Measurements from ENCODE around the gene SLC6A8. TPM values are rescaled to one million over a fixed set of nuclear protein-coding genes. Genes with fewer than 3 reads are reported as not detected.
"Not testable (repeated sequence)": the region's sequence is repeated elsewhere in the genome, so short reads cannot be mapped to it uniquely, and the experiment has no call there.

The SLC6A8 gene
- total RNA-seq, 1 donor from 2014 or later = 125 TPM

- Mint-ChIP-seq H3K27me3 (ENCODE audit: low read depth) (peaks cover 14% of the 10 kb centered on the region), H3K9me3 (no peaks in the 10 kb centered on the region), H3K4me1 (peaks cover 6% of the 10 kb centered on the region), H3K27ac (ENCODE audit: unreplicated experiment) (no peak overlapping the region), H3K4me3 (no peak overlapping the region), H3K36me3 (ENCODE audit: low read depth) (peaks cover 5% of the 10 kb centered on the region)
- no peak for DNase-seq (ENCODE audit: low read depth, low spot score)
- TF ChIP-seq CTCF (conservative IDR thresholded peaks at IDR 0.05) = no peak
These were observed 8.4 kb downstream of the SLC6A8 start for GRCh38 chrX:153696100-153696499.

- peaks cover 14% of the 10 kb centered on the region for H3K27me3 Mint-ChIP-seq (ENCODE audit: low read depth)
- not testable (repeated sequence) for DNase-seq (ENCODE audit: low read depth, low spot score); H3K4me3 Mint-ChIP-seq; H3K9me3 Mint-ChIP-seq; H3K4me1 Mint-ChIP-seq; H3K36me3 Mint-ChIP-seq (ENCODE audit: low read depth); H3K27ac Mint-ChIP-seq (ENCODE audit: unreplicated experiment)
These were observed 8.8 kb downstream of the SLC6A8 start for GRCh38 chrX:153696538-153696937.

- not testable (repeated sequence) for H3K4me1 Mint-ChIP-seq; H3K9me3 Mint-ChIP-seq; H3K36me3 Mint-ChIP-seq (ENCODE audit: low read depth); DNase-seq (ENCODE audit: low read depth, low spot score)
- Mint-ChIP-seq H3K4me3 (peak overlapping the region; percentile 68), H3K27me3 (ENCODE audit: low read depth) (peaks cover 14% of the 10 kb centered on the region), H3K27ac (ENCODE audit: unreplicated experiment) (peak overlapping the region; percentile 89)
These were observed 9.4 kb downstream of the SLC6A8 start for GRCh38 chrX:153696986-153697722.

- peaks cover 6% of the 10 kb centered on the region for H3K4me1 Mint-ChIP-seq
- DNase-seq (ENCODE audit: low read depth, low spot score) = no peak
- H3K9me3 Mint-ChIP-seq = no peaks in the 10 kb centered on the region
- H3K27ac Mint-ChIP-seq (ENCODE audit: unreplicated experiment) = no peak overlapping the region
- peaks cover 5% of the 10 kb centered on the region for H3K36me3 Mint-ChIP-seq (ENCODE audit: low read depth)
- peaks cover 14% of the 10 kb centered on the region for H3K27me3 Mint-ChIP-seq (ENCODE audit: low read depth)
- H3K4me3 Mint-ChIP-seq = peak overlapping the region; percentile 68
- TF ChIP-seq CTCF (conservative IDR thresholded peaks at IDR 0.05) = no peak
These were observed 10.5 kb downstream of the SLC6A8 start for GRCh38 chrX:153697924-153698865.

- H3K9me3 Mint-ChIP-seq; H3K36me3 Mint-ChIP-seq (ENCODE audit: low read depth); H3K4me1 Mint-ChIP-seq; DNase-seq (ENCODE audit: low read depth, low spot score); H3K27ac Mint-ChIP-seq (ENCODE audit: unreplicated experiment): not testable (repeated sequence)
- Mint-ChIP-seq H3K27me3 (ENCODE audit: low read depth) (peaks cover 14% of the 10 kb centered on the region), H3K4me3 (peak overlapping the region; percentile 19)
These were observed 11.6 kb downstream of the SLC6A8 start for GRCh38 chrX:153699210-153699783.

GRCh38 chrX:153699784-153700371, 12.2 kb downstream of the SLC6A8 start:
- H3K9me3 Mint-ChIP-seq; H3K4me1 Mint-ChIP-seq; H3K36me3 Mint-ChIP-seq (ENCODE audit: low read depth); DNase-seq (ENCODE audit: low read depth, low spot score); H3K27ac Mint-ChIP-seq (ENCODE audit: unreplicated experiment); H3K4me3 Mint-ChIP-seq: not testable (repeated sequence)
- peaks cover 14% of the 10 kb centered on the region for H3K27me3 Mint-ChIP-seq (ENCODE audit: low read depth)

- H3K27ac Mint-ChIP-seq (ENCODE audit: unreplicated experiment) = no peak overlapping the region
- no peak overlapping the region for H3K4me3 Mint-ChIP-seq
- no peaks in the 10 kb centered on the region for H3K9me3 Mint-ChIP-seq
- H3K27me3 Mint-ChIP-seq (ENCODE audit: low read depth) = peaks cover 14% of the 10 kb centered on the region
- H3K36me3 Mint-ChIP-seq (ENCODE audit: low read depth) = peaks cover 5% of the 10 kb centered on the region
- TF ChIP-seq CTCF (conservative IDR thresholded peaks at IDR 0.05) = no peak
- no peak for DNase-seq (ENCODE audit: low read depth, low spot score)
- peaks cover 6% of the 10 kb centered on the region for H3K4me1 Mint-ChIP-seq
These were observed 12.7 kb downstream of the SLC6A8 start for GRCh38 chrX:153700376-153700945.

Data from neural crest cell (in vitro differentiated cells).